GM12891 (cell line): Measurements from ENCODE around the gene RPS6KA4.

Experiments used
- POLR2A ChIP-seq: IDR thresholded peaks from 2 replicates; pipeline ENCODE4 v1.6.1; 2011; ENCODE audit warnings: low read depth, low read length, control low read depth
- POLR2AphosphoS5 ChIP-seq: IDR thresholded peaks from 2 replicates; pipeline ENCODE4 v1.6.1; 2011; ENCODE audit warnings: low read depth, low read length, control low read depth
- TAF1 ChIP-seq: IDR thresholded peaks from 2 replicates; pipeline ENCODE4 v1.6.1; 2011; ENCODE audit warnings: low read depth, low read length, control low read depth

DNA sequence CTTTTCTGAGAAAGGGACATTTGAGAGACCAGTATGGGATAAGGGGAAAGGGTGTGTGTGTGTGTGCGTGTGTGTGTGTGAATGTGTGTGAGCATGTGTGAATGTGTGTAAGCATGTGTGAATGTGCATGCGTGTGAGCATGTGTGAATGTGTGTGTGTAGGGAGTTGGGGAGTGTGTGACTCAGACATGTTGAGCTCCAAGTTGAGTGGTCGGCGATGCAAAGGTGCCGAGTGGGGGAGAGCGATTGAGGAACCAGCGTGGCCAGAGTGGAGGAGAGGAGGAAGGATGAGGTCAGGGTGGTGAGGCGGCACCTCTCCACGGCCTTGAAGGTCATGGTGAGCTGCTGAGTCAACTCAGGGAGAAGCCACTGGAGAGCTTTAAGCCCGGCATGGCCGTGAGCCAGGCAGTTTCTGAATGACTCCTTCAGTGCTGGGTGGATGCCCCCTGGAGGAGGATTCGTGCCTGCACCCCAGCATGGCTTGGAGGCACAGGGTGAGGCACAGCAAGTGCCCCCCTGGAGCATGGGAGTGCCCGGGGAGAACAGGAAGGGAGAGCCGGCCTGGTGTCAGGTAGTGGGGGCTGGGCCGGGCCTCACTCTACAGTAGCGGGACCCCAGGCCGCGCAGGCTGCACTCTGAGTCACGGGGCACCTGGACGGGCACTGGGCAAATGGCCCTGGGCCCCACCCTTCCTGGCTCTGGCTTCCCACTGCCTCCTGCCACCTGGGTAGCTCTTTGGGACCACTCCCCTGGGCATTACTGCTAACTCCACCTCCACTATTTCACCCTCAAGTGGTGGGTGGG lies 27.2 kb upstream of the RPS6KA4 start:
- no peak for TF ChIP-seq POLR2A
- no peak for TF ChIP-seq POLR2AphosphoS5
- TF ChIP-seq TAF1, result no peak
